ENCODE data around the gene PDIK1L.

PDIK1L gene

GRCh38 chr1:26111530-26112406 lies at the start of gene PDIK1L:
Gene PDIK1L (plus strand): TSS chr1:26111824. CDS start chr1:26114309, 2,485 bp downstream.
- DNase-seq, result peak; percentile 96

DNA sequence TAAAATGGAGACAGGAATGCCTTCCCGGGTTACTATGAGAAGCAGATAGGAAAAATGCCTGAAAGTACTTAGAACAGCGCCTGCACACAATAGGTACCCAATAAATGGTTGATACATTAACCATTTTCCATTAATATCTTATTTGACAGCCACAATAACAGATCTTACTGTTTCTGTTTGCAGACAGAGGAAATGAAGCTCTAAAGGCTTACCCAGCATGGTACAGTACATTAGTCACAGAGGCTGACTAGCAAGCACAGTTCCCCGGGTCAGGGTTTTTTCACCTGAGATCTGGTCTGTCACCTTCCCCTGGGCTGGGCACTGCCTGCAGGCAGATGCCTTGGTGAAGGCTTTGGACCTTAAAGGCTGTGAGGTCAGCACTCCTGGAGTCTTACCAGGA lies 47.1 kb upstream of the PDIK1L start:
- no peak for DNase-seq

GRCh38 chr1:26066160-26066559 lies 45.5 kb upstream of the PDIK1L start:
- DNase-seq, result no peak

DNA sequence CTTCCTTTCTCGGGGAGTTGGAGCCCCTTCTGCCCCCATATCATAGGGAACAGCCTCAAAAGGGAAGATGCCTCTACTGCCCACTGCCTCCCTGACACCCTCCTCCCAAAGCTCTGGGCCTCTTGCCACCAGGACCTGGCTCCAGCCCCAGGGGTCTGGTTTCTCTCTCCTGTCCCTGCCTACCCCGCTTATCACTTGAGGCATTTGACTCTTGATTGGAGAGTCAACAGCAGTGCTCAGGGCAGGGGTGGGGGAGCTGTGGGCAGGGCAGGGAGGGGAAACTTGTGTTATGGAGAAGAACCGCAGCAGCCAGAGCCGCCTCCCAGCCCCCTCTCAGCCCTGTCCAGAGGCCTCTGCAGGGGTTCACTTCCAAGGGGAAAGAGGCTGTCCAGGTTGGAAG lies 44.8 kb upstream of the PDIK1L start:
- DNase-seq, result no peak

GRCh38 chr1:26067432-26067911 lies 44.2 kb upstream of the PDIK1L start, which contains the start of gene TRIM63:
Gene TRIM63 (minus strand): TSS chr1:26067630. CDS start chr1:26067494, 136 bp downstream.
- DNase-seq, result no peak

- DNase-seq, result no peak
These were observed 41.7 kb upstream of the PDIK1L start for GRCh38 chr1:26069941-26070295.

- DNase-seq, result no peak
These were observed 41.2 kb upstream of the PDIK1L start for GRCh38 chr1:26070296-26070962.

DNA sequence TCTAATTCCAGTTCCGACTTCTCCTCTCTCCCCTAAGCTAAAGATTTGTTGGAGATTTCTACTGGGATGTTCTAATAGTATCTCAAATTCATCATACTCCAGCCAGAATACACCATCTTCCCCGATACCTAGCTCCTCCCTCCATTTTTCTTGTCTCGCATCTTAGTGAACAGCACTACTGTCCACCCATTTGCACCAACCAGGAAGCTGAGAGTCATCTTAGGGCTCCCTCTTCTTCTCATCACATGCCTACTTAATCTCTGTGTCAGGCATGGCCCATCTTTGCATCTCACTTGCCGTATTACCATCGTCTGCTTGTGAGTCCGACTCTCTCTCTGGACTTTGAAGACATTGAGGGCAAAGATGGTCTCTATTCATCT lies 40.7 kb upstream of the PDIK1L start:
- no peak for DNase-seq

DNA sequence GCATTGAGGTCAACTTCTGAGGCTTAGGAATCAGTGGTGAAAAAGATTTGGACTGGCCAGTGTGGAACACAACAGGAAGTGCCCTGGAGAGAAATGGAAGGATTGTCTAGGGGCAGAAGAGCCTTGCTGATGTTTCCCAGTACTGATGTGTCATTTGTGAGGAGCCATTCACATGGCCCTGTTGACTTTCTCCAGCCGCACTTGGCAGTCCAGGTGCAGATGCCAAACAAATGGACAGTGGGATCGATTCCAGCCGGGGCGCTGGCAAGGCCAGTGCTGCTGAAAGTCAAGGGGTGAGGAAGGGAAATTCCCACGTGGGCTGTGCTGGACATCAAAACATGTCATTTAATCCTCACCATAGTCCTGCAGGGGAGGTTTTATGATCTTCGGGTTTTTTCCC lies 39.3 kb upstream of the PDIK1L start:
- DNase-seq, result peak; percentile 14

DNA sequence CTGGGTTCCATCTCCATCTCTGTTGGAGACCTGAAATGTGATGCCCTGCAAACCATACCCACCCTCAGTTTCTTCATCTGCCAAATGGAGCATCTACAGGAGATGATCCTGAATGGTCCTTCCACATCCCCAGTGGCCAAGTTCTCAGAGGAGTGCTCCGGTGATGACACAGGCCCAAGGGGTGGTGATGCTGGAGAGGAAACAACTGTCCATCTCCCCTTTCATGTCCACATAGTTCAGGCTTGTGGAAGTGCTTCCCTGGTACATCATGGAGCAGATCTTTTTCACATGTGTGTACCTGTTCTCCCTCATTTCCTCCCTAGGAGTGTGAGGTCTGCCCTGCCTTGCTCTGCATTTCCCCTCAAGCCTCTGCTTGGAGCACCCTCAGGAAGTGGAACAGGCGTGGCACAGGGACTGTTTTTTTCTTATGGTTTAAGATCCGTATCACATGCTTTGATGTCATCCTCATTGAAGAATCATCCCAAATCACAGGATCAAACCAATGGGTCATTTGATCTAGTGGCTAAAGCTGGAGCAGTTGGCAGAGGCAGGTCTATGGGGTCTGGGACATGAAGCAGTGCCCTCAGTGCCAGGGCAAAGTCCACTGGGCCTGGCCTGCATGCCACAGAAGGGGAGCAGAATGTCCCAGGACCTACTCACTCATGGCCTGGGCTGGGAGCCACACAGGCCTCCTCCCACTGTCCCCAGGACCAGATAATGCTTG lies 36.0 kb upstream of the PDIK1L start:
- DNase-seq, result no peak

DNA sequence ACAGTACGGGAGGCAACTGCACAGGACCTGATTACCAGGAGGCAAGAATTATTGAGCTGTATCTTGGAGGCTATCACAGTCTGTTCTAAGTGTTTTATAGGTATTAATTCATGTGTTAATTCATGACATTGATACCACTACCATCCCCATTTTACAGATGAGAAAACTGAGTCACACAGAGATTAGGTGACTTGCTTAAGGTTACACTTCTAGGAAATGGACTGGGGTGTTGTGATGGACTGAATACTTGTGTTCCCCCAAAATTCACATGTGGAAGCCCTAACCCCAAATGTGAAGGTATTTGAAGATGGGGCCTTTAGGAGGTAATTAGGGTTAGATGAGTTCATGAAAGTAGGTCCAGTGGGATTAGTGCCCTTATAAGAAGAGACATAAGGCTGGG lies 34.1 kb upstream of the PDIK1L start:
- DNase-seq, result no peak

DNA sequence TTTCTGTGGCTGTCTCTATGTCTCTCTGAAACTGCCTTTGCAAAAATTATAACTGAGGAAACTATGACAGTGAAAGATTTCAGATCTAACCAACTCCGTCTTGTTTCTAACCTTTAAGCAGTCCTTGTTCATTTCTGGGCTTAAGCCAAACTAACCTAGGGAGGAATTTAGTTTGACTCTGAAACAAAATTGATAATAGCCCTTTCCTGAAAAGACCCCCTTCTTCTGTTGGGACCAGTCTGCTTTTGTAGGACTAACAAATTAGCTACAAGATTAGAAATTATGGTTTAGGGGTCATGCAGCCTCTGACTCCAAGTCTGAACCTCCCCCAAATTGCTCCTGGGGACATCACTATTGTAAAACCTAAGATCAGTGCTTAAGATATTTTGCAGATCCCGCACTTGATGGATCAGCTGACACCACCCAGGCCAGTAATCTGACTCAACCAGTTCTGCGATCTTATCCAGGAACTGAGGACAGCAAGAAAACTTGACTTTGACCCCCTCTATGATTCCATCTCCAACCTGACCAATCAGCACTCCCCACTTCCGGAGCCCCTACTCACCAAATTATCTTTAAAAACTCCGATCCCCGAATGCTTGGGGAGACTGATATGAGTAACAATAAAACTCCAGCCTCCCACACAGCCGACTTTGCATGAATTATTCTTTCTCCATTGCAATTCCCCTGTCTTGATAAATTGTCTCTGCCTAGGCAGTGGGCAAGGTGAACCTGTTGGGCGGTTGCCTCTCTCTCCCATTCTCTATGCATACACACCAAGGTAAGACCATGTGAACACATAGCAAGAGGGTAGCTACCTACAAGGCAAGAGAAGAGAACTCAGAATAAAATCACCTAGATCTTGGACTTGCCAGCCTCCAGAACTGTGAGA lies 33.1 kb upstream of the PDIK1L start:
- DNase-seq, result no peak

DNA sequence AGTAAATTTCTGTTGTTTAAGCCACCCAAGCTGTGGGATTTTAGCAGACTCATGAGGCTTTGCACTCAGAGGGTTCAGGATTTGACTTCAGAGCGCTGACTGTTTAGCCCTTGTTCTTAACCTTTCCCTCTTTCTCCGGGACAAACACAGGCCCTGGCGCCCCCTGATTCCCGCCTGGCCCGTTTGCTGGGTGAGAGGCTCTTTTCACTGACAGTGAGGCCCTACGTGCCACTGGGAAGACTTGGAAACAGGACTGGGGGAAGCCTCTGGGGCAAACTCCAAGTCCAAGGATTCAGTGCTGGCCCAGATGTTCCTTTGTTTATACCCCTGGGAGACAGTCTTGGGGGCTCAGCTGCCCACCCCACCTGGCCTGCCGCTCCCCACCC lies 32.5 kb upstream of the PDIK1L start:
- no peak for DNase-seq

- no peak for DNase-seq
These were observed 31.4 kb upstream of the PDIK1L start for GRCh38 chr1:26079960-26080814.

- no peak for DNase-seq
These were observed 30.2 kb upstream of the PDIK1L start for GRCh38 chr1:26081267-26082019.

- no peak for DNase-seq
These were observed 29.6 kb upstream of the PDIK1L start for GRCh38 chr1:26082020-26082350.

- no peak for DNase-seq
These were observed 28.4 kb upstream of the PDIK1L start for GRCh38 chr1:26083208-26083607.

- no peak for DNase-seq
These were observed 27.5 kb upstream of the PDIK1L start for GRCh38 chr1:26084091-26084561.

- no peak for DNase-seq
These were observed 26.8 kb upstream of the PDIK1L start for GRCh38 chr1:26084844-26085243.

DNA sequence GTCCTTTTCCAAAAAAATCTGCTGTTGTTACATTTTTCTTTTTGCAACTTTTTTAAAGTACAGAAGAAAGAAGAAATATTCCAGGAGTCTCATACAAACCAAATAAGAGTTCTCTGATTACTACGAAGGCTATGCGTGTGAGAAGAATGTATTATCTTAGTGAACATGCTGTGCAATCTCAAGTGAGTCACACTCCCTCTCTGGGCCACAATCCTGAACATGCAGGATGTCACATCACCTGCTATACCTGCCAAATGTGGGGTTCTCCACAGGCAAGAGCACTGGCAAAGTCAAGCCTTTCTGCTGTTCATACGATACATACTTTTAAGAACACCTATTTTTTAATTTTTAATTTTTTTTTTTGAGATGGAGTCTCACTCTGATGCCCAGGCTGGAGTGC lies 22.5 kb upstream of the PDIK1L start:
- no peak for DNase-seq

DNA sequence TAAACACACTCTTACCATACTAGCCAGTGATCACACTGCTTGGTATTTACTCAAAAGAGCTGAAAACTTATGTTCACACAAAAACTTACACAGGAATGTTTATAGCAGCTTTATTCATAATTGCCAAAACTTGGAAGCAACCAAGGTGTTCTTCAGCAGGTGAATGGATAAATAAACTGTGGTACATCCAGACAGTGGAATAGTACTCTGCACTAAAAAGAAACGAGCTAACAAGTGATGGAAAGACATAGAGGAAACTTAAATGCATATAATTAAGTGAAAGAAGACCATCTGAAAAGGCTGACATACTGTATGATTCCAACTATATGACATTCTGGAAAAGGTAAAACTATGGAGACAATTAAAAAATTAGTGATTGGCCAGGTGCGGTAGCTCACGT lies 20.7 kb upstream of the PDIK1L start:
- DNase-seq, result no peak

Measured in NCI-H1092 treated with DMSO at 0.1 percent for 48 hours (cell line).